ENCODE measurements around the gene ANGPT4. TPM values are rescaled to one million over a fixed set of nuclear protein-coding genes. Genes with fewer than 3 reads are reported as not detected.

Gene ANGPT4
- total RNA-seq, 1 donor from 2014 or later: not detected

GRCh38 chr20:891706-892080 is 24.4 kb downstream of the ANGPT4 start:
- POLR2A ChIA-PET: interaction anchor here (1.5 kb wide), 1 partner anchor 58 kb away, joined by 4 read pairs; the partner anchor contains the start of gene FAM110A
- peaks cover 6% of the 10 kb centered on the region for H3K27me3 Mint-ChIP-seq

DNA sequence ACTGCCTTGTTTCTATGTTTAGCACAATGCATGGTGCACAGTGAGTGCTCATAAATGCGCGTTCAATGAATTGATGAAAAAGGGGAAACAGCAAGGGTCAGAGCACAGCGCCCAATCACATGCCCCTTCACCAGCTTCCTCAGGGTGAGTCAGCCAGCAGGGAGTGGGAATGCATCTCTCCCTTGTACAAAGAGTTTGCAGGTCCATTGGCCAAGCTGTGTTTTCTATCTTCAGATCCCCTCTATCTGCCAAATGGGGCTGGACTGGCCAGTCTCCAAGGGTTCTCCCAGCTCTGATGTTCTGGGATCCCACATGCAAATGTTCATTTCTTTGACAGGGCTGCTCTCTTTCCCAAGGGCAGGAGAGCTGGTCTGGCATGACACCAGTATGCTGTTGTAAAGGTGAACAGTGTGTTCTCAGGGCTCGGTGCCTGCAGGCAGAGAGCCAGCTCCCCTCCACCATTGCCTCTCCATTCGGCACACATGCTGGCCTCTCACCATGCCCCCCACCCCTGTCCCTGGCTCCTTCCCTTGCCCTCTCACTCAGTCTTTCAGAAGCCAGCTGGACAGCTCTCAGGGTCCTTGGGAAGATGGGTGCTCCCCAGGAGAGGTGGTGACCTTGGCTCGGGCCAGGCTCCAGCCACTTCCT is 25.0 kb downstream of the ANGPT4 start:
- Mint-ChIP-seq H3K4me3 (peak overlapping the region; percentile 29), H3K27me3 (peaks cover 5% of the 10 kb centered on the region), H3K36me3 (ENCODE audit: low read depth) (no peaks in the 10 kb centered on the region), H3K4me1 (peaks cover 30% of the 10 kb centered on the region), H3K9me3 (no peaks in the 10 kb centered on the region), H3K27ac (no peak overlapping the region)
- DNase-seq (no peak), ATAC-seq (ENCODE audit: low read depth) (no peak)
- intact Hi-C loops (cut with micrococcal nuclease): loop anchor here (5.0 kb wide), 2 partner anchors 44 to 59 kb away; partner anchors contain the start of gene FAM110A
- POLR2A ChIA-PET: interaction anchor here (1.5 kb wide), 1 partner anchor 58 kb away, joined by 4 read pairs; the partner anchor contains the start of gene FAM110A
- TF ChIP-seq, protein P1, sequence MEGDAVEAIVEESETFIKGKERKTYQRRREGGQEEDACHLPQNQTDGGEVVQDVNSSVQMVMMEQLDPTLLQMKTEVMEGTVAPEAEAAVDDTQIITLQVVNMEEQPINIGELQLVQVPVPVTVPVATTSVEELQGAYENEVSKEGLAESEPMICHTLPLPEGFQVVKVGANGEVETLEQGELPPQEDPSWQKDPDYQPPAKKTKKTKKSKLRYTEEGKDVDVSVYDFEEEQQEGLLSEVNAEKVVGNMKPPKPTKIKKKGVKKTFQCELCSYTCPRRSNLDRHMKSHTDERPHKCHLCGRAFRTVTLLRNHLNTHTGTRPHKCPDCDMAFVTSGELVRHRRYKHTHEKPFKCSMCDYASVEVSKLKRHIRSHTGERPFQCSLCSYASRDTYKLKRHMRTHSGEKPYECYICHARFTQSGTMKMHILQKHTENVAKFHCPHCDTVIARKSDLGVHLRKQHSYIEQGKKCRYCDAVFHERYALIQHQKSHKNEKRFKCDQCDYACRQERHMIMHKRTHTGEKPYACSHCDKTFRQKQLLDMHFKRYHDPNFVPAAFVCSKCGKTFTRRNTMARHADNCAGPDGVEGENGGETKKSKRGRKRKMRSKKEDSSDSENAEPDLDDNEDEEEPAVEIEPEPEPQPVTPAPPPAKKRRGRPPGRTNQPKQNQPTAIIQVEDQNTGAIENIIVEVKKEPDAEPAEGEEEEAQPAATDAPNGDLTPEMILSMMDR (IDR thresholded peaks at IDR 0.05): no peak
- CTCF ChIA-PET: no interaction called here

More at GRCh38 chr20:891706-892080, 24.4 kb downstream of the ANGPT4 start:
- Mint-ChIP-seq H3K4me1 (peaks cover 30% of the 10 kb centered on the region), H3K4me3 (peak overlapping the region; percentile 29), H3K36me3 (ENCODE audit: low read depth) (no peaks in the 10 kb centered on the region), H3K9me3 (no peaks in the 10 kb centered on the region), H3K27ac (peak overlapping the region; percentile 2)
- DNase-seq (no peak), ATAC-seq (ENCODE audit: low read depth) (peak; percentile 78)
- intact Hi-C loops (cut with micrococcal nuclease): loop anchor here (5.0 kb wide), 2 partner anchors 44 to 59 kb away; partner anchors contain the start of gene FAM110A
- CTCF ChIA-PET: no interaction called here
- TF ChIP-seq, protein P1 (IDR thresholded peaks at IDR 0.05): no peak

GRCh38 chr20:890666-891057 is 25.5 kb downstream of the ANGPT4 start:
- intact Hi-C loops (cut with micrococcal nuclease): loop anchor here (5.0 kb wide), 2 partner anchors 43 to 58 kb away; partner anchors contain the start of gene FAM110A
- no peaks in the 10 kb centered on the region for H3K9me3 Mint-ChIP-seq
- TF ChIP-seq, protein P1 (IDR thresholded peaks at IDR 0.05): no peak
- POLR2A ChIA-PET: interaction anchor here (1.5 kb wide), 1 partner anchor 57 kb away, joined by 4 read pairs; the partner anchor contains the start of gene FAM110A
- ATAC-seq (ENCODE audit: low read depth) (no peak), DNase-seq (no peak)
- no peak overlapping the region for H3K27ac Mint-ChIP-seq
- H3K36me3 Mint-ChIP-seq (ENCODE audit: low read depth): no peaks in the 10 kb centered on the region
- no peak overlapping the region for H3K4me3 Mint-ChIP-seq
- CTCF ChIA-PET: no interaction called here
- H3K4me1 Mint-ChIP-seq: peaks cover 30% of the 10 kb centered on the region
- peaks cover 3% of the 10 kb centered on the region for H3K27me3 Mint-ChIP-seq

- DNase-seq (no peak), ATAC-seq (ENCODE audit: low read depth) (no peak)
- TF ChIP-seq, protein P1 (IDR thresholded peaks at IDR 0.05): no peak
- ChIA-PET POLR2A (no interaction called here), CTCF (no interaction called here)
- Mint-ChIP-seq H3K9me3 (no peaks in the 10 kb centered on the region), H3K27me3 (peaks cover 3% of the 10 kb centered on the region), H3K4me3 (no peak overlapping the region), H3K27ac (no peak overlapping the region), H3K36me3 (ENCODE audit: low read depth) (no peaks in the 10 kb centered on the region), H3K4me1 (peaks cover 30% of the 10 kb centered on the region)
- intact Hi-C loops (cut with micrococcal nuclease): loop anchor here (5.0 kb wide), 2 partner anchors 43 to 58 kb away; partner anchors contain the start of gene FAM110A
Measured at GRCh38 chr20:889932-890463, 26.1 kb downstream of the ANGPT4 start.

- no peak for ATAC-seq (ENCODE audit: low read depth)
- H3K9me3 Mint-ChIP-seq: no peaks in the 10 kb centered on the region
- no peak overlapping the region for H3K27ac Mint-ChIP-seq
- TF ChIP-seq, protein P1 (IDR thresholded peaks at IDR 0.05): no peak
- intact Hi-C loops (cut with micrococcal nuclease): no loop called here
- DNase-seq: no peak
- POLR2A ChIA-PET: no interaction called here
- no peaks in the 10 kb centered on the region for H3K36me3 Mint-ChIP-seq (ENCODE audit: low read depth)
- no peak overlapping the region for H3K4me3 Mint-ChIP-seq
- peaks cover 30% of the 10 kb centered on the region for H3K4me1 Mint-ChIP-seq
- CTCF ChIA-PET: no interaction called here
- peaks cover 8% of the 10 kb centered on the region for H3K27me3 Mint-ChIP-seq
Measured at GRCh38 chr20:889106-889505, 27.0 kb downstream of the ANGPT4 start.
